WTC11 (cell line): ENCODE data around the gene TNNT2. TPM values are rescaled to one million over a fixed set of nuclear protein-coding genes. Genes with fewer than 3 reads are reported as not detected.

Source experiments
- ATAC-seq: fragments of 200-7000 bp; cut with Tn5 transposase; 2 replicates; pipeline ENCODE4 v1.10.0; 2021; ENCODE audit warnings: mild to moderate bottlenecking, moderate library complexity
- CTCF ChIA-PET: fragments of 300-600 bp; sonication (Branson Sonifier 250); formaldehyde crosslinking; loops from one replicate; lab custom pipeline; 2021; ENCODE audit warnings: antibody characterized with exemption; lab: Charles Lee
- POLR2A ChIA-PET: fragments of 350-600 bp; sonication (Branson Sonifier 250); formaldehyde crosslinking; loops from one replicate; lab custom pipeline; 2021; ENCODE audit warnings: antibody characterized with exemption; lab: Charles Lee
- DNase-seq: peaks from one replicate; pipeline ENCODE4 v3.0.0; 2021; ENCODE audit warnings: low spot score
- H3K27ac Mint-ChIP-seq: 2 replicates; pipeline ENCODE4 v1.8.0; 2021; ENCODE audit warnings: mixed read lengths
- H3K27me3 Mint-ChIP-seq: 2 replicates; pipeline ENCODE4 v1.8.0; 2021; ENCODE audit warnings: low read depth, mild to moderate bottlenecking, moderate library complexity, mixed read lengths
- H3K36me3 Mint-ChIP-seq: 2 replicates; pipeline ENCODE4 v1.8.0; 2021; ENCODE audit warnings: mixed read lengths
- H3K4me1 Mint-ChIP-seq: 2 replicates; pipeline ENCODE4 v1.8.0; 2022; ENCODE audit warnings: mixed read lengths
- H3K4me3 Mint-ChIP-seq: 2 replicates; pipeline ENCODE4 v1.8.0; 2021; ENCODE audit warnings: mild to moderate bottlenecking, moderate library complexity, mixed read lengths
- H3K9me3 Mint-ChIP-seq: 2 replicates; pipeline ENCODE4 v1.8.0; 2021; ENCODE audit warnings: mixed read lengths
- ARID4B ChIP-seq: sonication (generic); formaldehyde crosslinking; IDR thresholded peaks from 2 replicates; pipeline ENCODE4 v1.8.0; 2023; ENCODE audit warnings: missing genetic modification reagents, mild to moderate bottlenecking, borderline replicate concordance
- ATF1 ChIP-seq: sonication (generic); formaldehyde crosslinking; IDR thresholded peaks from 2 replicates; pipeline ENCODE4 v1.8.1; 2023; ENCODE audit warnings: mild to moderate bottlenecking, moderate library complexity, missing genetic modification reagents
- ATF6 ChIP-seq: sonication (generic); formaldehyde crosslinking; IDR thresholded peaks from 2 replicates; pipeline ENCODE4 v1.8.1; 2023; ENCODE audit warnings: mild to moderate bottlenecking, missing genetic modification reagents
- CDX4 ChIP-seq: fragments of 250-450 bp; sonication (Bioruptor Pico); IDR thresholded peaks from 2 replicates; pipeline ENCODE4 v1.9.0; 2021; ENCODE audit warnings: moderate library complexity, mild to moderate bottlenecking, inconsistent platforms, borderline replicate concordance
- FOXJ3 ChIP-seq: sonication (generic); formaldehyde crosslinking; IDR thresholded peaks from 2 replicates; pipeline ENCODE4 v1.9.0; 2021; ENCODE audit warnings: missing genetic modification reagents, mild to moderate bottlenecking, borderline replicate concordance
- GRHL2 ChIP-seq: fragments of 250-450 bp; sonication (Bioruptor Pico); IDR thresholded peaks from 2 replicates; pipeline ENCODE4 v1.8.0; 2022; ENCODE audit warnings: mild to moderate bottlenecking, moderate library complexity; ENCODE audit not compliant: insufficient replicate concordance, severe bottlenecking
- HMGA2 ChIP-seq: fragments of 250-450 bp; sonication (Bioruptor Pico); IDR thresholded peaks from 2 replicates; pipeline ENCODE4 v1.4.0; 2021; ENCODE audit warnings: mild to moderate bottlenecking, moderate library complexity
- IRF1 ChIP-seq: sonication (generic); formaldehyde crosslinking; IDR thresholded peaks from 2 replicates; pipeline ENCODE4 v1.8.0; 2023; ENCODE audit warnings: missing genetic modification reagents
- JAZF1 ChIP-seq: fragments of 250-450 bp; sonication (Bioruptor Pico); IDR thresholded peaks from 2 replicates; pipeline ENCODE4 v1.9.0; 2021; ENCODE audit warnings: moderate library complexity, mild to moderate bottlenecking, inconsistent platforms
- NFATC4 ChIP-seq: fragments of 250-450 bp; sonication (Bioruptor Pico); IDR thresholded peaks from 2 replicates; pipeline ENCODE4 v1.9.0; 2021; ENCODE audit warnings: mild to moderate bottlenecking
- NFE2L1 ChIP-seq: sonication (generic); formaldehyde crosslinking; IDR thresholded peaks from 2 replicates; pipeline ENCODE4 v1.8.1; 2023; ENCODE audit warnings: missing genetic modification reagents
- NR2C2 ChIP-seq: sonication (generic); formaldehyde crosslinking; IDR thresholded peaks from 2 replicates; pipeline ENCODE4 v1.8.0; 2022; ENCODE audit warnings: mild to moderate bottlenecking, missing genetic modification reagents
- NR3C1 ChIP-seq: sonication (generic); formaldehyde crosslinking; conservative IDR thresholded peaks from 2 replicates; pipeline ENCODE4 v1.8.1; 2023; ENCODE audit warnings: low read depth, mild to moderate bottlenecking, missing genetic modification reagents
- PREB ChIP-seq: sonication (generic); formaldehyde crosslinking; IDR thresholded peaks from 2 replicates; pipeline ENCODE4 v1.8.1; 2022; ENCODE audit warnings: mild to moderate bottlenecking, missing genetic modification reagents, moderate library complexity, borderline replicate concordance
- RORB ChIP-seq: fragments of 250-450 bp; sonication (Bioruptor Pico); IDR thresholded peaks from 2 replicates; pipeline ENCODE4 v1.9.0; 2021; ENCODE audit warnings: mild to moderate bottlenecking
- SP1 ChIP-seq: sonication (generic); formaldehyde crosslinking; conservative IDR thresholded peaks from 2 replicates; pipeline ENCODE4 v1.8.1; 2022; ENCODE audit warnings: missing genetic modification reagents
- TEAD1 ChIP-seq: sonication (generic); formaldehyde crosslinking; IDR thresholded peaks from 2 replicates; pipeline ENCODE4 v1.8.0; 2022; ENCODE audit warnings: mild to moderate bottlenecking, missing genetic modification reagents
- ZBTB21 ChIP-seq: sonication (generic); formaldehyde crosslinking; IDR thresholded peaks from 2 replicates; pipeline ENCODE4 v1.8.1; 2023; ENCODE audit warnings: mild to moderate bottlenecking, missing genetic modification reagents, borderline replicate concordance
- ZMAT4 ChIP-seq: fragments of 250-450 bp; sonication (Bioruptor Pico); IDR thresholded peaks from 2 replicates; pipeline ENCODE4 v1.9.0; 2021; ENCODE audit warnings: mild to moderate bottlenecking
- ZNF121 ChIP-seq: sonication (generic); formaldehyde crosslinking; IDR thresholded peaks from 2 replicates; pipeline ENCODE4 v1.8.0; 2023; ENCODE audit warnings: missing genetic modification reagents
- ZNF423 ChIP-seq: fragments of 250-450 bp; sonication (Bioruptor Pico); IDR thresholded peaks from 2 replicates; pipeline ENCODE4 v2.1.2; 2022; ENCODE audit warnings: mild to moderate bottlenecking, moderate library complexity
- total RNA-seq: library from RNA; stranded (reverse); gene quantifications from 3 replicates; pipeline ENCODE4 v1.2.3, GENCODE V29; 2021

The TNNT2 gene
- total RNA-seq, 1 experiment from 2014 or later, result 6.1 TPM

GRCh38 chr1:201393076-201393475 lies 15.6 kb upstream of the TNNT2 start (continued):
- TF ChIP-seq RORB (CRISPR knock-in tag) (no peak), ZNF121 (no peak), PREB (CRISPR knock-in tag) (no peak), HMGA2 (CRISPR knock-in tag) (no peak), FOXJ3 (CRISPR knock-in tag) (no peak), NFATC4 (CRISPR knock-in tag) (no peak), ARID4B (CRISPR knock-in tag) (no peak)

- ATAC-seq (no peak), DNase-seq (no peak)
- Mint-ChIP-seq H3K36me3 (peaks cover 6% of the 10 kb centered on the region; the same call in 1 of the 2 replicates), H3K9me3 (no peaks in the 10 kb centered on the region), H3K27ac (peak overlapping the region; percentile 67; the same call in 1 of the 2 replicates), H3K4me1 (peaks cover 16% of the 10 kb centered on the region), H3K4me3 (no peak overlapping the region), H3K27me3 (no peaks in the 10 kb centered on the region; the same call in 1 of the 2 replicates)
- ChIA-PET CTCF (interaction anchor here (0.6 to 1.5 kb wide), 5 partner anchors 16 to 118 kb away, joined by 3 to 4 read pairs (median 4); no protein-coding TSS in a partner anchor), POLR2A (interaction anchor here (0.8 kb wide), 1 partner anchor 28 kb away, joined by 3 read pairs; no protein-coding TSS in a partner anchor)
- TF ChIP-seq ZNF423, result peak; percentile 17; the same call in 1 of the 2 replicates
- TF ChIP-seq NFE2L1, result no peak
- no peak for TF ChIP-seq GRHL2 (CRISPR knock-in tag)
- TF ChIP-seq ATF6 (CRISPR knock-in tag), result no peak
Observed at GRCh38 chr1:201391651-201392511, 14.4 kb upstream of the TNNT2 start.

- DNase-seq (no peak), ATAC-seq (no peak)
- Mint-ChIP-seq H3K27ac (peak overlapping the region; percentile 67; the same call in 1 of the 2 replicates), H3K9me3 (no peaks in the 10 kb centered on the region), H3K36me3 (peaks cover 6% of the 10 kb centered on the region; the same call in 1 of the 2 replicates), H3K4me3 (no peak overlapping the region), H3K4me1 (peaks cover 12% of the 10 kb centered on the region), H3K27me3 (no peaks in the 10 kb centered on the region; the same call in 1 of the 2 replicates)
- POLR2A ChIA-PET, result no interaction called here
- CTCF ChIA-PET, result no interaction called here
- TF ChIP-seq CDX4 (CRISPR knock-in tag) (no peak), TEAD1 (CRISPR knock-in tag) (no peak), ZBTB21 (CRISPR knock-in tag) (no peak), ATF1 (CRISPR knock-in tag) (no peak), JAZF1 (CRISPR knock-in tag) (no peak), IRF1 (CRISPR knock-in tag) (no peak), SP1 (CRISPR knock-in tag) (no peak), NR2C2 (no peak), NR3C1 (CRISPR knock-in tag) (no peak), ZMAT4 (CRISPR knock-in tag) (no peak)
- TF ChIP-seq, all 79 proteins: peak for 0
Observed at GRCh38 chr1:201391225-201391624, 13.7 kb upstream of the TNNT2 start.
